Neural cell (in vitro differentiated cells): ENCODE results near the gene DNM1L. TPM values are rescaled to one million over a fixed set of nuclear protein-coding genes. Genes with fewer than 3 reads are reported as not detected.

Experiments used
- H2AFZ ChIP-seq: fragments of 200-600, 300-800 bp; sonication (generic), shearing (Covaris generic); 2 replicates; pipeline ENCODE4 v1.6.0; 2014; ENCODE audit warnings: low read depth, mild to moderate bottlenecking, antibody characterized with exemption, low read length, moderate library complexity
- H3F3A ChIP-seq: fragments of 200-600 bp; shearing (Covaris generic); 2 replicates; pipeline ENCODE4 v1.6.1; 2016; ENCODE audit warnings: mild to moderate bottlenecking, moderate library complexity, mixed read lengths, antibody characterized with exemption, low read length; ENCODE audit not compliant: insufficient read depth, poor library complexity, severe bottlenecking
- H3K27ac ChIP-seq: fragments of 200-600, 300-800 bp; sonication (generic), shearing (Covaris generic); 2 replicates; pipeline ENCODE4 v1.5.1; 2014; ENCODE audit warnings: mild to moderate bottlenecking, low read length, moderate library complexity
- H3K27me3 ChIP-seq: fragments of 300-800, 200-600 bp; sonication (generic), shearing (Covaris generic); 2 replicates; pipeline ENCODE4 v1.6.0; 2014; ENCODE audit warnings: mild to moderate bottlenecking, low read depth, low read length, moderate library complexity; ENCODE audit not compliant: insufficient read depth
- H3K36me3 ChIP-seq: fragments of 300-800, 200-600 bp; sonication (generic), shearing (Covaris generic); 2 replicates; pipeline ENCODE4 v1.5.1; 2014; ENCODE audit warnings: mild to moderate bottlenecking, antibody characterized with exemption, low read length, moderate library complexity; ENCODE audit not compliant: insufficient read depth
- H3K4me2 ChIP-seq: fragments of 300-800, 200-600 bp; sonication (generic), shearing (Covaris generic); 2 replicates; pipeline ENCODE4 v1.6.0; 2014; ENCODE audit warnings: mild to moderate bottlenecking, low read length
- H3K4me3 ChIP-seq: fragments of 300-800, 200-600 bp; sonication (generic), shearing (Covaris generic); 2 replicates; pipeline ENCODE4 v1.5.1; 2014; ENCODE audit warnings: mild to moderate bottlenecking, low read length, moderate library complexity
- H3K79me2 ChIP-seq: fragments of 200-600 bp; shearing (Covaris generic); replicated peaks from 2 replicates; pipeline ENCODE4 v1.6.0; 2014; ENCODE audit warnings: mild to moderate bottlenecking, low read length, moderate library complexity; ENCODE audit not compliant: insufficient read depth
- H3K9ac ChIP-seq: fragments of 300-800, 200-600 bp; sonication (generic), shearing (Covaris generic); 2 replicates; pipeline ENCODE4 v1.6.1; 2016; ENCODE audit warnings: mild to moderate bottlenecking, low read length, mixed read lengths
- H3K9me2 ChIP-seq: fragments of 200-600 bp; shearing (Covaris generic); 2 replicates; pipeline ENCODE4 v1.6.1; 2016; ENCODE audit warnings: mild to moderate bottlenecking, low read length, mixed read lengths; ENCODE audit not compliant: insufficient read depth
- H3K9me3 ChIP-seq: fragments of 200-600, 300-800 bp; sonication (generic), shearing (Covaris generic); 2 replicates; pipeline ENCODE4 v1.6.1; 2016; ENCODE audit warnings: mild to moderate bottlenecking, mixed run types, low read length, moderate library complexity, mixed read lengths
- H4K20me1 ChIP-seq: fragments of 200-600 bp; shearing (Covaris generic); 2 replicates; pipeline ENCODE4 v1.6.1; 2016; ENCODE audit warnings: mild to moderate bottlenecking, mixed run types; ENCODE audit not compliant: insufficient read depth
- EP300 ChIP-seq: fragments of 450-650 bp; conservative IDR thresholded peaks from 2 replicates; pipeline ENCODE4 v1.6.1; 2014; ENCODE audit warnings: antibody characterized with exemption, mild to moderate bottlenecking, moderate library complexity; ENCODE audit not compliant: poor library complexity, severe bottlenecking
- EZH2 ChIP-seq: fragments of 200-600, 300-800 bp; shearing (Covaris generic), sonication (generic); IDR thresholded peaks from 2 replicates; pipeline ENCODE4 v1.6.1; 2014; ENCODE audit warnings: antibody characterized with exemption, low read length, borderline replicate concordance, mild to moderate bottlenecking; ENCODE audit not compliant: insufficient read depth, poor library complexity, severe bottlenecking
- MXI1 ChIP-seq: fragments of 450-650 bp; conservative IDR thresholded peaks from 2 replicates; pipeline ENCODE4 v1.6.1; 2014; ENCODE audit warnings: antibody characterized with exemption, mild to moderate bottlenecking; ENCODE audit not compliant: poor library complexity, severe bottlenecking
- POLR2AphosphoS5 ChIP-seq: IDR thresholded peaks from 2 replicates; pipeline ENCODE4 v1.6.1; 2012
- RAD21 ChIP-seq: fragments of 450-650 bp; conservative IDR thresholded peaks from 2 replicates; pipeline ENCODE4 v1.6.1; 2014; ENCODE audit warnings: antibody characterized with exemption, mild to moderate bottlenecking, moderate library complexity
- REST ChIP-seq: IDR thresholded peaks from 2 replicates; pipeline ENCODE4 v1.6.1; 2012; ENCODE audit warnings: borderline replicate concordance
- SMC3 ChIP-seq: fragments of 450-650 bp; conservative IDR thresholded peaks from 2 replicates; pipeline ENCODE4 v1.6.1; 2014; ENCODE audit warnings: antibody characterized with exemption, mild to moderate bottlenecking, moderate library complexity; ENCODE audit not compliant: poor library complexity
- TAF1 ChIP-seq: IDR thresholded peaks from 2 replicates; pipeline ENCODE4 v1.6.1; 2012; ENCODE audit warnings: low read depth
- polyA plus RNA-seq: library from polyadenylated mRNA; depleted of rRNA; stranded (reverse); fragments of >200 nt; gene quantifications from 2 replicates; pipeline ENCODE4 v1.2.3, GENCODE V29; 2014
- TF ChIP-seq, protein P1 (sequence below): fragments of 450-650 bp; IDR thresholded peaks from 2 replicates; pipeline ENCODE4 v1.5.1; 2014; ENCODE audit warnings: antibody characterized with exemption, mild to moderate bottlenecking, moderate library complexity; ENCODE audit not compliant: poor library complexity, severe bottlenecking

DNM1L gene
- polyA plus RNA-seq, 1 donor from 2014 or later, result 182 TPM

DNA sequence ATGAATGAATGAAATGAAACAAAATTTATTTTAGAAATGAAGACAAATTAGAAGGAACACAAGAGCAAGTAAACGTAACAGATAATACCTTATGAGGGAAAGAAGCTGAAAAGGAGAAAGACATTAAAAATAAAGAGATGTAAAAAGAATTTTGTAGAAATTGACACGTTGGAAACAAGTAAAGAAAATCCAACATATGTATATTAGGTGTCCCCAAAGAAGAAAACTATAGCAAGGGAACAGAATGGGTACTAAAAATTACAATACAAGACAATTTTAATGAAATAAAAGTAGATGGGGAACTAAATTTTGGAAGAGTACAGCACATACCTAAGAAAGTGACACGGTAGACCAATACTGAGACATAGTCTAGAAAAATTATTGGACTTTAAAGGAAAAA, 16.7 kb downstream of the DNM1L start:
- Histone ChIP-seq H3K27ac (no peak overlapping the region), H3K27me3 (no peaks in the 10 kb centered on the region), H3K4me3 (no peak overlapping the region), H3K9me3 (no peaks in the 10 kb centered on the region), H4K20me1 (no peaks in the 10 kb centered on the region), H3K4me2 (no peak overlapping the region), H3K9me2 (no peaks in the 10 kb centered on the region), H3K36me3 (no peaks in the 10 kb centered on the region), H3K79me2 (peaks cover 61% of the 10 kb centered on the region), H3F3A (no peaks in the 10 kb centered on the region), H3K9ac (no peak overlapping the region), H2AFZ (no peak overlapping the region)
- TF ChIP-seq RAD21 (no peak), EP300 (no peak), MXI1 (no peak)

- H3K9ac ChIP-seq, result no peak overlapping the region
- TF ChIP-seq EP300, result no peak
- no peak for TF ChIP-seq SMC3
- TF ChIP-seq TAF1, result no peak
- TF ChIP-seq EZH2, result no peak
- no peak for TF ChIP-seq RAD21
- no peak for TF ChIP-seq POLR2AphosphoS5
- no peak for TF ChIP-seq MXI1
- TF ChIP-seq REST, result no peak
- TF ChIP-seq, protein P1, sequence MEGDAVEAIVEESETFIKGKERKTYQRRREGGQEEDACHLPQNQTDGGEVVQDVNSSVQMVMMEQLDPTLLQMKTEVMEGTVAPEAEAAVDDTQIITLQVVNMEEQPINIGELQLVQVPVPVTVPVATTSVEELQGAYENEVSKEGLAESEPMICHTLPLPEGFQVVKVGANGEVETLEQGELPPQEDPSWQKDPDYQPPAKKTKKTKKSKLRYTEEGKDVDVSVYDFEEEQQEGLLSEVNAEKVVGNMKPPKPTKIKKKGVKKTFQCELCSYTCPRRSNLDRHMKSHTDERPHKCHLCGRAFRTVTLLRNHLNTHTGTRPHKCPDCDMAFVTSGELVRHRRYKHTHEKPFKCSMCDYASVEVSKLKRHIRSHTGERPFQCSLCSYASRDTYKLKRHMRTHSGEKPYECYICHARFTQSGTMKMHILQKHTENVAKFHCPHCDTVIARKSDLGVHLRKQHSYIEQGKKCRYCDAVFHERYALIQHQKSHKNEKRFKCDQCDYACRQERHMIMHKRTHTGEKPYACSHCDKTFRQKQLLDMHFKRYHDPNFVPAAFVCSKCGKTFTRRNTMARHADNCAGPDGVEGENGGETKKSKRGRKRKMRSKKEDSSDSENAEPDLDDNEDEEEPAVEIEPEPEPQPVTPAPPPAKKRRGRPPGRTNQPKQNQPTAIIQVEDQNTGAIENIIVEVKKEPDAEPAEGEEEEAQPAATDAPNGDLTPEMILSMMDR, result no peak
- H3K4me3 ChIP-seq, result no peak overlapping the region
- no peak overlapping the region for H2AFZ ChIP-seq
- no peaks in the 10 kb centered on the region for H3K36me3 ChIP-seq
- peaks cover 46% of the 10 kb centered on the region for H3K79me2 ChIP-seq
- no peak overlapping the region for H3K4me2 ChIP-seq
- H4K20me1 ChIP-seq, result no peaks in the 10 kb centered on the region
- H3K9me3 ChIP-seq, result no peaks in the 10 kb centered on the region
- H3K27ac ChIP-seq, result no peak overlapping the region
- H3K27me3 ChIP-seq, result no peaks in the 10 kb centered on the region
- no peaks in the 10 kb centered on the region for H3F3A ChIP-seq
- H3K9me2 ChIP-seq, result no peaks in the 10 kb centered on the region
These were observed 18.3 kb downstream of the DNM1L start for GRCh38 chr12:32697445-32697844.

DNA sequence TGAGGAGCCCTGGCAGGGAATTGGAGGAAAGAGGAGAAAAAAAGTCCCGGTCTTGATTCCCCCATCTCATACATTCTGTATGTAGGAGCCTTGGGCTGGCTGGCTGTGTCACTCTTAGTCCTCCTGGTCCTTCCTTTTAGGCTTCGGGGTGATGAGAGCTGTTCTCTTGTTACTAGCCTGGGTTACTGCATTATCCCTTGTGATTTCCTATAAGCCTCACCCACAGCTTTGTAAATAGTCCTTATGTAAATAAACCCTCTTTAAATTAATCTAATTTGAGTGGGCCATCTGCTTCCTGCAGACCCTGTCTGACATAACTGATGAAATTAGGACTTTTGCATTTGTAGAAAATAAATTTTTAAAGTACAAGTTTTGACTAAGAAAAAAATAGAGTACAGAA, 19.2 kb downstream of the DNM1L start:
- no peaks in the 10 kb centered on the region for H4K20me1 ChIP-seq
- no peak overlapping the region for H3K27ac ChIP-seq
- no peak overlapping the region for H2AFZ ChIP-seq
- no peak overlapping the region for H3K4me3 ChIP-seq
- TF ChIP-seq SMC3 (no peak), EZH2 (no peak), POLR2AphosphoS5 (no peak), RAD21 (no peak), MXI1 (no peak), REST (no peak), TAF1 (no peak), EP300 (no peak)
- TF ChIP-seq, protein P1, result no peak
- H3K9ac ChIP-seq, result no peak overlapping the region
- no peak overlapping the region for H3K4me2 ChIP-seq
- H3K27me3 ChIP-seq, result no peaks in the 10 kb centered on the region
- no peaks in the 10 kb centered on the region for H3K36me3 ChIP-seq
- H3K9me2 ChIP-seq, result no peaks in the 10 kb centered on the region
- no peaks in the 10 kb centered on the region for H3F3A ChIP-seq
- no peaks in the 10 kb centered on the region for H3K9me3 ChIP-seq
- peaks cover 38% of the 10 kb centered on the region for H3K79me2 ChIP-seq
